ENCODE results near the gene SLC26A11. TPM values are rescaled to one million over a fixed set of nuclear protein-coding genes. Genes with fewer than 3 reads are reported as not detected.

The SLC26A11 gene
- total RNA-seq, 1 donor from 2014 or later: 16.1 TPM

DNA sequence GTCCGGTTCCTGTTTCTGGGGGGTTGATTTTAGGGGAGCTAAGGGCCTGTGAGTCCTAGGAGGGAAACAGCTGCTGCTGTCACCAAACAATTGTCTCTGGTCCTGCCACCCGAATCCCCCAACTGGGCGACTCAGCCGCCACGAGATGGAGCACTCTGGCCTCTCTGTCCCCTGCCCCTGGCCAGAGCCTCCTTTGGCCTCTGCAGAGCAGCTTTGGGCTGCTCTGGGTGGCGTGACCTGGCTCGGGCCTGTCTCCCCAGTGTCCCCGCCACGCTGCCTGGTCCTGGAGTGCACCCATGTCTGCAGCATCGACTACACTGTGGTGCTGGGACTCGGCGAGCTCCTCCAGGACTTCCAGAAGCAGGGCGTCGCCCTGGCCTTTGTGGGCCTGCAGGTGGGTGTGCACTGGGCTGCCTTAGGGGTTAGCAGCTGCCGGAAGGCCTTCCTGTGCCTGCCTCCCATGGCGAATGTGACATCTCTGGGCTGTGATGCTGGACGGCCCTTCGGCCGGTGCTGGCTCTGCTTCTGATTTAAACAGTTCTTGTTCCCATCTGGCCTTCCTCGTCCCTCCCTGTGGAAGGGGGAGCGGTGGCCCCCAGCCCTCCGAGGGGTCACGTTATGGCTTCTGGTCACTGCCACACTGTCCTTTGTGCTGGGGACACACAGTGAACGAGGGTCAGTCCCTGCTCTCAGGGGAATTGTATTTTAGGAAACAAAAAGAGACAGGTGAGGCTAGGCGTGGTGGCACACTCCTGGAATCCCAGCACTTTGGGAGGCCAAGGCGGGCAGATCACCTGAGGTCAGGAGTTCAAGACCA lies 28.9 kb downstream of the SLC26A11 start:
- H3K4me3 ChIP-seq (ENCODE audit: insufficient read depth, low read depth, low read length): no peak overlapping the region
- no peaks in the 10 kb centered on the region for H3K79me2 ChIP-seq (ENCODE audit: insufficient read depth, low read length)
- H3K4me1 ChIP-seq (ENCODE audit: insufficient read depth, low read length): no peaks in the 10 kb centered on the region
- no peaks in the 10 kb centered on the region for H3K27me3 ChIP-seq (ENCODE audit: insufficient read depth, low read length)
- H3K4me2 ChIP-seq (ENCODE audit: low read length): no peak overlapping the region
- Mint-ChIP-seq H3K4me3 (ENCODE audit: unreplicated experiment) (no peak overlapping the region), H3K36me3 (ENCODE audit: low read depth, unreplicated experiment) (peaks cover 11% of the 10 kb centered on the region), H3K4me1 (ENCODE audit: low read depth, unreplicated experiment) (no peaks in the 10 kb centered on the region), H3K27ac (ENCODE audit: unreplicated experiment) (no peak overlapping the region), H3K27me3 (ENCODE audit: low read depth, unreplicated experiment) (no peaks in the 10 kb centered on the region), H3K9me3 (ENCODE audit: unreplicated experiment) (no peaks in the 10 kb centered on the region)
- H4K20me1 ChIP-seq (ENCODE audit: insufficient read depth, low read length): no peaks in the 10 kb centered on the region
- no peak for DNase-seq (ENCODE audit: low read depth)
- H2AFZ ChIP-seq (ENCODE audit: low read depth, low read length): no peak overlapping the region
- no peaks in the 10 kb centered on the region for H3K36me3 ChIP-seq (ENCODE audit: insufficient read depth, low read length)
- TF ChIP-seq EZH2 (IDR thresholded peaks at IDR 0.05; ENCODE audit: insufficient read depth, low read length): no peak
- TF ChIP-seq, protein P1, sequence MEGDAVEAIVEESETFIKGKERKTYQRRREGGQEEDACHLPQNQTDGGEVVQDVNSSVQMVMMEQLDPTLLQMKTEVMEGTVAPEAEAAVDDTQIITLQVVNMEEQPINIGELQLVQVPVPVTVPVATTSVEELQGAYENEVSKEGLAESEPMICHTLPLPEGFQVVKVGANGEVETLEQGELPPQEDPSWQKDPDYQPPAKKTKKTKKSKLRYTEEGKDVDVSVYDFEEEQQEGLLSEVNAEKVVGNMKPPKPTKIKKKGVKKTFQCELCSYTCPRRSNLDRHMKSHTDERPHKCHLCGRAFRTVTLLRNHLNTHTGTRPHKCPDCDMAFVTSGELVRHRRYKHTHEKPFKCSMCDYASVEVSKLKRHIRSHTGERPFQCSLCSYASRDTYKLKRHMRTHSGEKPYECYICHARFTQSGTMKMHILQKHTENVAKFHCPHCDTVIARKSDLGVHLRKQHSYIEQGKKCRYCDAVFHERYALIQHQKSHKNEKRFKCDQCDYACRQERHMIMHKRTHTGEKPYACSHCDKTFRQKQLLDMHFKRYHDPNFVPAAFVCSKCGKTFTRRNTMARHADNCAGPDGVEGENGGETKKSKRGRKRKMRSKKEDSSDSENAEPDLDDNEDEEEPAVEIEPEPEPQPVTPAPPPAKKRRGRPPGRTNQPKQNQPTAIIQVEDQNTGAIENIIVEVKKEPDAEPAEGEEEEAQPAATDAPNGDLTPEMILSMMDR (IDR thresholded peaks at IDR 0.05; ENCODE audit: insufficient read depth, low read depth, low read length): no peak
- no peak for FAIRE-seq
- no peak overlapping the region for H3K9ac ChIP-seq (ENCODE audit: low read length)
- no peaks in the 10 kb centered on the region for H3K9me3 ChIP-seq (ENCODE audit: insufficient read depth, low read depth, low read length)
- no peak overlapping the region for H3K27ac ChIP-seq (ENCODE audit: low read depth, low read length)

DNA sequence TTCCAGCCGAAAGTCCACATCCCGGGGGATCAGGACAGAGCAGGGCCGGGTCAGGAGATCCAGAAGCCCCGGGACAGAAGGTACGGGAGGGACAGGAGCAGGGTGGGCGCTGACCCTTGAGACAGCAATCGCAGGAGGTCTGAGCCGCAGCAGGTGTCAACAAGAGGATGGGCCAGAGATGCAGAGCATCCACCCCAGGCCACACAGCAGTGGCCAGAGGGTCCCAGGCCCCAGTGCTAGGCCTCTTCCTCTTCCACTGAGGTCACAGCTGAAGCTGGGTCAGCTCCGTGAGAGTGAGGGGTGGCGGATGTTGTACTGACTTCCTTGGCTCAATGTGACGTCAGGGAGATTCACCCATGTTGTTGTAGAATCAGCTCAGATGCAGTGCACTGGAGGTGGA lies 31.7 kb downstream of the SLC26A11 start:
- no peaks in the 10 kb centered on the region for H4K20me1 ChIP-seq (ENCODE audit: insufficient read depth, low read length)
- Mint-ChIP-seq H3K36me3 (ENCODE audit: low read depth, unreplicated experiment) (peaks cover 3% of the 10 kb centered on the region), H3K27ac (ENCODE audit: unreplicated experiment) (peak overlapping the region; percentile 69)

More for the DNA sequence above, 31.7 kb downstream of the SLC26A11 start:
- Histone ChIP-seq H3K27me3 (ENCODE audit: insufficient read depth, low read length) (no peaks in the 10 kb centered on the region), H3K9ac (ENCODE audit: low read length) (no peak overlapping the region), H3K4me1 (ENCODE audit: insufficient read depth, low read length) (peaks cover 7% of the 10 kb centered on the region), H3K36me3 (ENCODE audit: insufficient read depth, low read length) (no peaks in the 10 kb centered on the region), H3K4me3 (ENCODE audit: insufficient read depth, low read depth, low read length) (no peak overlapping the region), H3K9me3 (ENCODE audit: insufficient read depth, low read depth, low read length) (no peaks in the 10 kb centered on the region), H3K27ac (ENCODE audit: low read depth, low read length) (no peak overlapping the region), H3K79me2 (ENCODE audit: insufficient read depth, low read length) (no peaks in the 10 kb centered on the region), H3K4me2 (ENCODE audit: low read length) (no peak overlapping the region), H2AFZ (ENCODE audit: low read depth, low read length) (no peak overlapping the region)
- Mint-ChIP-seq H3K4me1 (ENCODE audit: low read depth, unreplicated experiment) (peaks cover 12% of the 10 kb centered on the region), H3K4me3 (ENCODE audit: unreplicated experiment) (no peak overlapping the region), H3K9me3 (ENCODE audit: unreplicated experiment) (no peaks in the 10 kb centered on the region), H3K27me3 (ENCODE audit: low read depth, unreplicated experiment) (no peaks in the 10 kb centered on the region)
- no peak for DNase-seq (ENCODE audit: low read depth)
- no peak for TF ChIP-seq EZH2 (IDR thresholded peaks at IDR 0.05; ENCODE audit: insufficient read depth, low read length)
- TF ChIP-seq, protein P1 (IDR thresholded peaks at IDR 0.05; ENCODE audit: insufficient read depth, low read depth, low read length): no peak
- FAIRE-seq: no peak
